GM18519 (cell line): ENCODE data around the gene DHRSX.
"Not testable (repeated sequence)": the region's sequence is repeated elsewhere in the genome, so short reads cannot be mapped to it uniquely, and the experiment has no call there.

Source experiments
- ATAC-seq: cut with Tn5 transposase; IDR thresholded peaks from one replicate; pipeline ENCODE4 v1.9.1; 2021; ENCODE audit warnings: mild to moderate bottlenecking, moderate library complexity; ENCODE audit not compliant: unreplicated experiment, low FRiP score

The DHRSX gene

GRCh38 chrX:2500803-2501558 lies at the start of gene DHRSX, which contains the start of gene ZBED1:
Gene DHRSX, minus strand, starts transcription at chrX:2500976. Its CDS starts 51 bp downstream, at chrX:2500925.
Gene ZBED1, minus strand, starts transcription at chrX:2500976. Its CDS starts 10,257 bp downstream, at chrX:2490719.
- no peak for ATAC-seq

GRCh38 chrX:2549876-2550275 lies 49.1 kb upstream of the DHRSX start:
- no peak for ATAC-seq

- no peak for ATAC-seq
These were observed 48.1 kb upstream of the DHRSX start for GRCh38 chrX:2548711-2549423.

- ATAC-seq = no peak
These were observed 47.0 kb upstream of the DHRSX start for GRCh38 chrX:2547736-2548135.

- no peak for ATAC-seq
These were observed 45.7 kb upstream of the DHRSX start for GRCh38 chrX:2546496-2546895.

- ATAC-seq = no peak
These were observed 44.4 kb upstream of the DHRSX start for GRCh38 chrX:2545144-2545543.

GRCh38 chrX:2542826-2543521 lies 42.2 kb upstream of the DHRSX start:
- no peak for ATAC-seq

- no peak for ATAC-seq
These were observed 40.8 kb upstream of the DHRSX start for GRCh38 chrX:2541603-2542002.

- no peak for ATAC-seq
These were observed 39.7 kb upstream of the DHRSX start for GRCh38 chrX:2540426-2540947.

- no peak for ATAC-seq
These were observed 38.8 kb upstream of the DHRSX start for GRCh38 chrX:2539586-2539985.

GRCh38 chrX:2538031-2538757 lies 37.4 kb upstream of the DHRSX start:
- ATAC-seq = no peak

GRCh38 chrX:2536974-2537373 lies 36.2 kb upstream of the DHRSX start:
- no peak for ATAC-seq

- no peak for ATAC-seq
These were observed 35.4 kb upstream of the DHRSX start for GRCh38 chrX:2536141-2536540.

- ATAC-seq = not testable (repeated sequence)
These were observed 33.7 kb upstream of the DHRSX start for GRCh38 chrX:2534261-2535021.

- no peak for ATAC-seq
These were observed 32.6 kb upstream of the DHRSX start for GRCh38 chrX:2533424-2533823.

GRCh38 chrX:2526390-2526789 lies 25.6 kb upstream of the DHRSX start:
- no peak for ATAC-seq

GRCh38 chrX:2523911-2524310 lies 23.1 kb upstream of the DHRSX start:
- ATAC-seq = no peak

- ATAC-seq = no peak
These were observed 21.2 kb upstream of the DHRSX start for GRCh38 chrX:2521927-2522386.

- ATAC-seq = peak; percentile 85
These were observed 20.5 kb upstream of the DHRSX start for GRCh38 chrX:2521092-2521926.
